CD4-positive, alpha-beta T cell treated with Interleukin-4 for 4 hours (primary cell): ENCODE measurements around the gene STRADA.

Experiments
- DNase-seq: peaks from one replicate; pipeline ENCODE4 v3.0.0-alpha.2; 2020

Gene STRADA

GRCh38 chr17:63700528-63701455, 40.8 kb downstream of the STRADA start:
- DNase-seq, result peak; percentile 55

- DNase-seq, result peak; percentile 90
These were observed 41.7 kb downstream of the STRADA start, which contains the start of gene LIMD2 for GRCh38 chr17:63699638-63700527. Gene LIMD2, minus strand, starts transcription at chr17:63700125. Its CDS starts 827 bp downstream, at chr17:63699298.

- peak; percentile 96 for DNase-seq
These were observed 42.5 kb downstream of the STRADA start for GRCh38 chr17:63698886-63699637.

- no peak for DNase-seq
These were observed 43.2 kb downstream of the STRADA start for GRCh38 chr17:63698381-63698885.

GRCh38 chr17:63697341-63698286, 44.0 kb downstream of the STRADA start:
- peak; percentile 86 for DNase-seq

- DNase-seq, result peak; percentile 52
These were observed 45.1 kb downstream of the STRADA start for GRCh38 chr17:63696381-63696961.

- no peak for DNase-seq
These were observed 45.7 kb downstream of the STRADA start for GRCh38 chr17:63695889-63696288.

- DNase-seq, result no peak
These were observed 46.4 kb downstream of the STRADA start for GRCh38 chr17:63694950-63695773.

GRCh38 chr17:63694229-63694949, 47.2 kb downstream of the STRADA start:
- DNase-seq, result no peak

- no peak for DNase-seq
These were observed 48.0 kb downstream of the STRADA start for GRCh38 chr17:63693411-63694113.

- DNase-seq, result no peak
These were observed 49.3 kb downstream of the STRADA start for GRCh38 chr17:63692195-63692816.

GRCh38 chr17:63689479-63689878, 52.1 kb downstream of the STRADA start:
- DNase-seq, result no peak

GRCh38 chr17:63688396-63689020, 53.1 kb downstream of the STRADA start:
- no peak for DNase-seq

GRCh38 chr17:63686138-63686685, 55.4 kb downstream of the STRADA start:
- no peak for DNase-seq

GRCh38 chr17:63685578-63685977, 56.0 kb downstream of the STRADA start:
- no peak for DNase-seq

- no peak for DNase-seq
These were observed 56.6 kb downstream of the STRADA start for GRCh38 chr17:63685041-63685440.

- no peak for DNase-seq
These were observed 58.6 kb downstream of the STRADA start for GRCh38 chr17:63682981-63683380.
